HFF-Myc (cell line): Measurements from ENCODE around the gene LRP3.
A peak's percentile ranks its signal among the peaks of the same experiment; 100 is the strongest.

Experiments
- DNase-seq: peaks from one replicate; pipeline ENCODE4 v3.0.0-alpha.2; 2011; ENCODE audit warnings: low read depth; ENCODE audit errors: extremely low read depth
- H3K4me3 ChIP-seq: replicated peaks from 2 replicates; pipeline ENCODE4 v1.5.1; 2011; ENCODE audit warnings: low read depth, mild to moderate bottlenecking, control low read depth, low read length
- TF ChIP-seq, protein P1 (sequence below): IDR thresholded peaks from 2 replicates; pipeline ENCODE4 v1.5.1; 2012; ENCODE audit warnings: mild to moderate bottlenecking, low read depth, low read length, control low read depth; ENCODE audit errors: missing control alignments

LRP3 gene

DNA sequence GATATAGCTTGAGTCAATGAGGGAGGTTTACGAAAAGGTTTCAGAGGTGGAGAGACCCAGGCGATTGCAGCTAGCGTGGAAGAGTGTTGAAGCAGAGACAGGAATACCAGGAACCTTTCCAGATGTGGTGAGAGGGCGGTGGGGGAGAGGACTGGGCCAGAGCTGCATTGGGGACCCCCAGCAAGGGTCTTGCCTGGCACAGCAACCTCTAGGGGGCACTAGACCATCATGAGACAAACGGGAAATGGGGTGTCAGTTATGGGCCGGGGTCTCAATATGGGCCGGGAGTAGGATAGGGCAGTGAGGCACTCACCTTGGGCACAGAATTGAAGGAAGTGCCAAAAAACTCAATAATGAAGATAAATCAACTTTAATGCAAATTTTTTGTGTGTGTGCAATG is 2.1 kb upstream of the LRP3 start:
- TF ChIP-seq, protein P1, sequence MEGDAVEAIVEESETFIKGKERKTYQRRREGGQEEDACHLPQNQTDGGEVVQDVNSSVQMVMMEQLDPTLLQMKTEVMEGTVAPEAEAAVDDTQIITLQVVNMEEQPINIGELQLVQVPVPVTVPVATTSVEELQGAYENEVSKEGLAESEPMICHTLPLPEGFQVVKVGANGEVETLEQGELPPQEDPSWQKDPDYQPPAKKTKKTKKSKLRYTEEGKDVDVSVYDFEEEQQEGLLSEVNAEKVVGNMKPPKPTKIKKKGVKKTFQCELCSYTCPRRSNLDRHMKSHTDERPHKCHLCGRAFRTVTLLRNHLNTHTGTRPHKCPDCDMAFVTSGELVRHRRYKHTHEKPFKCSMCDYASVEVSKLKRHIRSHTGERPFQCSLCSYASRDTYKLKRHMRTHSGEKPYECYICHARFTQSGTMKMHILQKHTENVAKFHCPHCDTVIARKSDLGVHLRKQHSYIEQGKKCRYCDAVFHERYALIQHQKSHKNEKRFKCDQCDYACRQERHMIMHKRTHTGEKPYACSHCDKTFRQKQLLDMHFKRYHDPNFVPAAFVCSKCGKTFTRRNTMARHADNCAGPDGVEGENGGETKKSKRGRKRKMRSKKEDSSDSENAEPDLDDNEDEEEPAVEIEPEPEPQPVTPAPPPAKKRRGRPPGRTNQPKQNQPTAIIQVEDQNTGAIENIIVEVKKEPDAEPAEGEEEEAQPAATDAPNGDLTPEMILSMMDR = peak; percentile 33

DNA sequence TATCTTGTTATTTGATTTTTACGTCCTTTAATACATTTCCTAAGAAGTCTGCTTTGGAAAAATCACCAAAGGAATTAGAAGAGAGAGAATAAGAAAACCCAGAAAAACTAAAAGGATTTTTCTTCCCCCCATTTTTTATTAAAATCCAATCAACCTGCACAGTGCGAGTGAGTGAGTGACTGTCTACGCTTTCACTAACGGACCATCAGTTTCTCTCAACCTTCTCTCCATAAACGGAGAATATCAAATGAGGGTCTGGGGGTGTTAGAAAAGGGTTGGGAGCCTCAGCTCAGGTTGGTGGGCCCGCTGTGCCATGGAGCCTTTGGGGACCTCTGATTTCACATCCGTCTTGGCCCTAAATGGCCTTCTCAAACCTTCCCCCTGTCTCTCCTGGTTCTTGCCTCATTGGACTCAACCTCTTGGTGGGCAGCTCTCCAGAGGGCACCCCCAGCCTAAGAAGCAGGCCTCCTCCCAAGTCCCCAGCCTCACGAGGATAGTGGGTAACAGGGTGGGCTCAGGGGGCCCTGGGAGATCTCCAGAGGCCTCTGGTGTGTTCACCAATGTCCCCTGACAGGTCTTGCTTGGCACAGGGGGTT is 763 bp upstream of the LRP3 start:
- H3K4me3 ChIP-seq = peak overlapping the region; percentile 27
- DNase-seq = no peak
- TF ChIP-seq, protein P1 = no peak

More for the DNA sequence above, 2.1 kb upstream of the LRP3 start:
- H3K4me3 ChIP-seq = no peak overlapping the region
- no peak for DNase-seq

GRCh38 chr19:33194532-33194885 is 379 bp downstream of the LRP3 start:
- H3K4me3 ChIP-seq = peak overlapping the region; percentile 64
- TF ChIP-seq, protein P1 = no peak

GRCh38 chr19:33194886-33195644 is 935 bp downstream of the LRP3 start:
- DNase-seq = no peak
- H3K4me3 ChIP-seq = peak overlapping the region; percentile 64

More at GRCh38 chr19:33194532-33194885, 379 bp downstream of the LRP3 start:
- no peak for DNase-seq

GRCh38 chr19:33195645-33196347 is 1.7 kb downstream of the LRP3 start:
- TF ChIP-seq, protein P1 = no peak
- H3K4me3 ChIP-seq = peak overlapping the region; percentile 64
- DNase-seq = no peak

More at GRCh38 chr19:33194886-33195644, 935 bp downstream of the LRP3 start:
- TF ChIP-seq, protein P1 = no peak

GRCh38 chr19:33196446-33197193 is 2.5 kb downstream of the LRP3 start:
- TF ChIP-seq, protein P1 = no peak
- no peak overlapping the region for H3K4me3 ChIP-seq
- no peak for DNase-seq
